ENCODE results near the gene CNNM1.

DNA sequence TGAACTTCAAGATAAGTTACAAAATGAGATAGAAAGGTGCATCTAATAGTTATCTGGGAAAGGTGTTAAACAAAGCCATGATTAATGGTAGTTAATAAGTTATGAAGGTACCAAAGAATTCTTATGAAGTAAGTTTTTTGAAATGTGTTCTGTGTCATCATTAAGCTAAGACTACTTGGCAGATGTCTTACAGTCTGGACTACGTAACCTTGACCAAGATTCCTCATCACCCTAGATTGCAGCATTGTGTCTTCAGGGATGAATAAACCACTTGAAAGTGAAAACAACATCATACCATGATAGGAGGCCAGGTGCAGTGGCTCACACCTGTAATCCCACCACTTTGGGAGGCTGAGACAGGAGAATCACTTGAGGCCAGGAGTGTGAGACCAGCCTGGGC lies 53.0 kb downstream of the CNNM1 start:
- TF ChIP-seq POLR2AphosphoS5 (IDR thresholded peaks at IDR 0.05; ENCODE audit: low read depth, low read length) (no peak), TAF1 (IDR thresholded peaks at IDR 0.05; ENCODE audit: borderline replicate concordance, insufficient read depth, low read length) (no peak), SIN3A (IDR thresholded peaks at IDR 0.05; ENCODE audit: borderline replicate concordance, insufficient read depth, low read length) (no peak), REST (IDR thresholded peaks at IDR 0.05; ENCODE audit: insufficient read depth in 1 of 2, low read depth in 2 of 2, low read length in 2 of 2) (no peak), FOXP2 (optimal IDR thresholded peaks at IDR 0.05; ENCODE audit: borderline replicate concordance, extremely low read depth, extremely low read length, insufficient read depth) (no peak)

Data from PFSK-1 (cell line).